OCI-LY1 (cell line): Measurements from ENCODE around the gene NGFR.
"Not testable (repeated sequence)": the region's sequence is repeated elsewhere in the genome, so short reads cannot be mapped to it uniquely, and the experiment has no call there.

ENCODE experiments used
- H2AFZ ChIP-seq: fragments of 200-600 bp; sonication (generic), shearing (Covaris generic); 2 replicates; pipeline ENCODE4 v1.6.0; 2014; ENCODE audit warnings: antibody characterized with exemption, mild to moderate bottlenecking, low read length
- H3F3A ChIP-seq: fragments of 200-600 bp; sonication (generic), shearing (Covaris generic); 2 replicates; pipeline ENCODE4 v1.6.0; 2014; ENCODE audit warnings: mild to moderate bottlenecking, antibody characterized with exemption, low read length, moderate library complexity; ENCODE audit not compliant: insufficient read depth
- H3K27ac ChIP-seq: fragments of 200-600 bp; sonication (generic); 2 replicates; pipeline ENCODE4 v1.5.1; 2014; ENCODE audit warnings: low read length, mixed run types, mild to moderate bottlenecking, low read depth; ENCODE audit not compliant: poor library complexity, severe bottlenecking
- H3K27me3 ChIP-seq: fragments of 200-600 bp; sonication (generic); 2 replicates; pipeline ENCODE4 v1.6.0; 2014; ENCODE audit warnings: antibody characterized with exemption, mild to moderate bottlenecking, low read length, moderate library complexity; ENCODE audit not compliant: insufficient read depth
- H3K36me3 ChIP-seq: fragments of 200-600 bp; sonication (generic); 2 replicates; pipeline ENCODE4 v1.6.1; 2014; ENCODE audit warnings: mild to moderate bottlenecking, antibody characterized with exemption, low read length, moderate library complexity, mixed read lengths; ENCODE audit not compliant: insufficient read depth
- H3K4me1 ChIP-seq: fragments of 200-600 bp; sonication (generic); 2 replicates; pipeline ENCODE4 v1.5.1; 2014; ENCODE audit warnings: mild to moderate bottlenecking, low read length, moderate library complexity; ENCODE audit not compliant: insufficient read depth, severe bottlenecking
- H3K4me2 ChIP-seq: fragments of 200-600 bp; sonication (generic), shearing (Covaris generic); 2 replicates; pipeline ENCODE4 v1.6.1; 2014; ENCODE audit warnings: low read length
- H3K4me3 ChIP-seq: fragments of 200-600 bp; sonication (generic); 2 replicates; pipeline ENCODE4 v1.5.1; 2014; ENCODE audit warnings: low read length, low read depth, mild to moderate bottlenecking, mixed read lengths; ENCODE audit not compliant: poor library complexity, severe bottlenecking
- H3K79me2 ChIP-seq: fragments of 200-600 bp; shearing (Covaris generic); 2 replicates; pipeline ENCODE4 v1.6.1; 2016; ENCODE audit warnings: mixed run types, low read length, mixed read lengths; ENCODE audit not compliant: insufficient read depth
- H3K9ac ChIP-seq: fragments of 200-600 bp; sonication (generic), shearing (Covaris generic); 2 replicates; pipeline ENCODE4 v1.6.1; 2014; ENCODE audit warnings: mild to moderate bottlenecking, low read length, mixed read lengths
- H3K9me2 ChIP-seq: fragments of 200-600 bp; sonication (generic), shearing (Covaris generic); 2 replicates; pipeline ENCODE4 v1.6.1; 2014; ENCODE audit warnings: low read depth, mild to moderate bottlenecking, low read length, mixed read lengths
- H3K9me3 ChIP-seq: fragments of 200-600 bp; shearing (Covaris generic); 2 replicates; pipeline ENCODE4 v1.6.1; 2014; ENCODE audit warnings: low read length, mixed read lengths
- H4K20me1 ChIP-seq: fragments of 200-600 bp; sonication (generic), shearing (Covaris generic); 2 replicates; pipeline ENCODE4 v1.6.0; 2016; ENCODE audit warnings: mild to moderate bottlenecking, low read length; ENCODE audit not compliant: insufficient read depth
- EZH2 ChIP-seq: fragments of 200-600 bp; sonication (generic), shearing (Covaris generic); IDR thresholded peaks from 2 replicates; pipeline ENCODE4 v1.8.0; 2017; ENCODE audit warnings: borderline replicate concordance, mixed run types, mild to moderate bottlenecking, antibody characterized with exemption, low read length, moderate library complexity, mixed read lengths
- TF ChIP-seq, protein P1 (sequence below): fragments of 200-600 bp; sonication (generic), shearing (Covaris generic); IDR thresholded peaks from 2 replicates; pipeline ENCODE4 v1.5.1; 2017; ENCODE audit warnings: mild to moderate bottlenecking, antibody characterized with exemption, low read length, moderate library complexity, mixed read lengths

Gene NGFR

DNA sequence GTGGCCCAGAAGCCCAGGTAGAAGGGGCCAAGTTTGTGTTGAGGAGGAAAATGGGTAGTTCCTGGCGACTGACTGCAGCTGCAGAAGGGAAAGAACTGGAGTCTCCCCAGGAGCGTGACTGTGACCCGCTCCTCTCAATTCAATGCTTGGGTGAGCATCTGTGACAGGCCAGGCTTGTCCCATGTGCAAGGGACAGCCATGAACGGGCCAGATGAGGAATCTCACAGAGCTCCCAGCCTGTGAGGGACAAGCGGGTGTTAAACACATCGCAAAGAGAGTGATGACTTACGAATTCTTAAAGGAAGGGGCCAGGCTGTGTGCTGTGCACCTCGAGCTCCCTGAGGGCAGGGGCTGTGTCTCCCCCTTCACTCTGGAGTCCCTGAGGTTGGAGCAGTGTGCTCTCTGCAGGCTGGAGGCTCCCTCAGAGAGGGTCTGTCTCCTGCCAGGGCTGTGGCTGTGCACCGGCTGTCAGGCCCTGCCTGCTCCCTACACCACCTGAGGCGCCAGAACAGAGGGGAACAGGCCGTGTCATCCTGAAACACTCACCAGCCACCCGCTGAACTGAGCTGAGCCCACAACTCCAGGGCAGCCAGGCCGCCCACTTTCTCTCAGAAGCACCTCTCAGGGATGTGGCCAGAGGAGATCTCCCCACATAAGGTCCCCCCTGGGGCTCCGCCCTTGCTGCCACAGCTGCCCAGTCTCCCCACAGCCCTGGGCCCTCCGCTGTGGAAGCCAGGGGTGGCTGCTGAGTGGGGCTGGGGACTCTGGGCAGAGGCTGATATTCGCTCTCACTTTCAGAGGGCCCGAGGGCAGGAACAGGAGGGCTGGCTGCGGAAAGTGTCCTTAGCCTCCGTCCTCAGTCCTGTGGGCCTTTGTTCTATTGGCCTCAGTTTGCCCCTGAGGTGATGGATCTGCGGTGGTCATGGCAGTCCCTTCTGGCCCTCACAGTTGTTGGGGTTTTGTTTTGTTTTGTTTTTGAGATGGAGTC is 54.9 kb downstream of the NGFR start:
- Histone ChIP-seq H3K9me2 (no peaks in the 10 kb centered on the region), H3K4me3 (no peak overlapping the region), H3K4me2 (no peak overlapping the region), H3K27me3 (no peaks in the 10 kb centered on the region; the same call in 1 of the 2 replicates), H3K9me3 (no peaks in the 10 kb centered on the region), H3F3A (no peaks in the 10 kb centered on the region), H3K9ac (no peak overlapping the region), H2AFZ (no peak overlapping the region), H3K27ac (no peak overlapping the region), H3K4me1 (no peaks in the 10 kb centered on the region), H3K36me3 (no peaks in the 10 kb centered on the region), H4K20me1 (no peaks in the 10 kb centered on the region), H3K79me2 (no peaks in the 10 kb centered on the region)
- TF ChIP-seq EZH2 = no peak
- TF ChIP-seq, protein P1, sequence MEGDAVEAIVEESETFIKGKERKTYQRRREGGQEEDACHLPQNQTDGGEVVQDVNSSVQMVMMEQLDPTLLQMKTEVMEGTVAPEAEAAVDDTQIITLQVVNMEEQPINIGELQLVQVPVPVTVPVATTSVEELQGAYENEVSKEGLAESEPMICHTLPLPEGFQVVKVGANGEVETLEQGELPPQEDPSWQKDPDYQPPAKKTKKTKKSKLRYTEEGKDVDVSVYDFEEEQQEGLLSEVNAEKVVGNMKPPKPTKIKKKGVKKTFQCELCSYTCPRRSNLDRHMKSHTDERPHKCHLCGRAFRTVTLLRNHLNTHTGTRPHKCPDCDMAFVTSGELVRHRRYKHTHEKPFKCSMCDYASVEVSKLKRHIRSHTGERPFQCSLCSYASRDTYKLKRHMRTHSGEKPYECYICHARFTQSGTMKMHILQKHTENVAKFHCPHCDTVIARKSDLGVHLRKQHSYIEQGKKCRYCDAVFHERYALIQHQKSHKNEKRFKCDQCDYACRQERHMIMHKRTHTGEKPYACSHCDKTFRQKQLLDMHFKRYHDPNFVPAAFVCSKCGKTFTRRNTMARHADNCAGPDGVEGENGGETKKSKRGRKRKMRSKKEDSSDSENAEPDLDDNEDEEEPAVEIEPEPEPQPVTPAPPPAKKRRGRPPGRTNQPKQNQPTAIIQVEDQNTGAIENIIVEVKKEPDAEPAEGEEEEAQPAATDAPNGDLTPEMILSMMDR = no peak

DNA sequence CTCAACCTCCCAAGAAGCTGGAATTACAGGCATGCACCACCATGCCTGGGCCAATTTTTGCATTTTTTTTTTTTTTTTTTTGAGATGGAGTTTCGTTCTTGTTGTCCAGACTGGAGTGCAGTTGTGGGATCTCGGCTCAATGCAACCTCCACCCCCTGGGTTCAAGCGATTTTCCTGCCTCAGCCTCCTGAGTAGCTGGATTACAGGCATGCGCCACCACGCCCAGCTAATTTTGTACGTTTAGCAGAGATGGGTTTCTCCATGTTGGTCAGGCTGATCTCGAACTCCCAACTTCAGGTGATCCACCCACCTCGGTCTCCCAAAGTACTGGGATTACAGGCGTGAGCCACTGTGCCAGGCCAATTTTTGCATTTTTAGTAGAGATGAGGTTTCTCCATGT is 55.7 kb downstream of the NGFR start:
- H3K27me3 ChIP-seq, H3K9me3 ChIP-seq, H2AFZ ChIP-seq, H3K4me3 ChIP-seq, H3K36me3 ChIP-seq, H3K79me2 ChIP-seq, H4K20me1 ChIP-seq, H3K27ac ChIP-seq, H3F3A ChIP-seq, H3K4me2 ChIP-seq, H3K9me2 ChIP-seq, H3K9ac ChIP-seq, H3K4me1 ChIP-seq: not testable (repeated sequence)

DNA sequence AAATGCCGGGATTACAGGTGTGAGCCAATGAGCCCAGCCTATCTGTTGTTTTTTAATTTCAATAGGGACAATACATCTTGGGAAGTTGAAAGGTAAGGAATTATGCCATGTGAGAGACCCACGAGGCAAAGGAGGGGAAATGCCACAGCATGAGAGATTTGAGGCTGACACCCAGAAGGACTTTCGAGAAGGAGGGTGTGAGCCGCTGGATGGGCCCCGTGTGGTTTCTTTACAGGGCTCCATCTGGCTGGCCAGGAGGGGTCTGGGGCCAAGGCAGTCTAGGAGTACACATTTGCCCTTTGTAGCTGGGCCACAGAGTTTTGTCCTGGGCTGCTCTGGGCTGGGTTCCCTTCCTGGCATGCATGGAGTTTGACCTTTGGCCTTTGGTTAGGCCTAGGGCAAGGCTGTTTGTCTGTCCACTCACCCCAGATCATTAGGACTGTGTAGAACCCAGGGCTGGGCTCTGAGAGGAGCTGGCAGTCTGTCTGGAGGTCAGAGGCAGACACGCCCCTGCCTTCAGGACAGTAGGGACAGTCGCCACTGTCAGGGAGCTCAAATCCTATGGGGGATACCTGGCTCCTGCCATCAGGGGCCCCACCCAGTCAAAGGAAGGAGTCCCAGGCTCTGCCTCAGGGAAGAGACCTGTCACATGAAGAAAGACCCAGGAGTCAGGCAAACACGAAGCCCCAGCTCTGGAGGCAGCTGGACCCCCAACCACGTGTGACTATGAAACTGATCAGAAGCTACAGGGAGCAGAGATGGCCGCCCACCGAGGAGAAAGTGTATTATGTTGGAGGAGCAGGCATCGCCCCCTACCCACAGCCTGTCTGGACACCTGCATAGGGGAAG is 56.4 kb downstream of the NGFR start:
- Histone ChIP-seq H3K36me3 (no peaks in the 10 kb centered on the region), H3K9me2 (no peaks in the 10 kb centered on the region), H3K4me1 (peaks cover 3% of the 10 kb centered on the region)

More for the DNA sequence above, 56.4 kb downstream of the NGFR start:
- no peaks in the 10 kb centered on the region; the same call in 1 of the 2 replicates for H3K27me3 ChIP-seq
- no peak overlapping the region for H3K9ac ChIP-seq
- H3K9me3 ChIP-seq = no peaks in the 10 kb centered on the region
- no peaks in the 10 kb centered on the region for H3F3A ChIP-seq
- TF ChIP-seq EZH2 = no peak
- TF ChIP-seq, protein P1 = no peak
- H4K20me1 ChIP-seq = no peaks in the 10 kb centered on the region
- no peak overlapping the region for H3K27ac ChIP-seq
- H3K4me2 ChIP-seq = no peak overlapping the region
- no peak overlapping the region for H2AFZ ChIP-seq
- H3K4me3 ChIP-seq = no peak overlapping the region
- H3K79me2 ChIP-seq = no peaks in the 10 kb centered on the region
